HEK293 (cell line): ENCODE data around the gene CYB5R2.

Experiments
- CTCF ChIA-PET: fragments of 350-600 bp; formaldehyde crosslinking; extraction: SDS; loops from one replicate; lab custom pipeline; 2021; ENCODE audit warnings: antibody characterized with exemption; lab: Yijun Ruan, JAX
- POLR2A ChIA-PET: fragments of 300-600 bp; formaldehyde crosslinking; extraction: SDS; loops from one replicate; lab custom pipeline; 2020; ENCODE audit warnings: antibody characterized with exemption, inconsistent platforms; lab: Yijun Ruan, JAX
- H3K27ac ChIP-seq: fragments of 200-500 bp; sonication (Bioruptor generic); 2 replicates; pipeline ENCODE4 v1.5.1; 2014; ENCODE audit warnings: low read depth, low read length, control low read depth, inconsistent platforms; ENCODE audit errors: extremely low read depth
- H3K36me3 ChIP-seq, 2 experiments: fragments of 200-500 bp in 1 of 2; sonication (Bioruptor generic) in 1 of 2; 1 replicate in 1 of 2; 2 replicates in 1 of 2; pipeline ENCODE4 v1.5.1; 2014 to 2017; ENCODE audit warnings: inconsistent platforms in 2 of 2, low read length in 2 of 2; ENCODE audit not compliant: control insufficient read depth in 2 of 2, insufficient read depth in 1 of 2
- H3K4me1 ChIP-seq: fragments of 200-500 bp; sonication (Bioruptor generic); 2 replicates; pipeline ENCODE4 v1.5.1; 2014; ENCODE audit warnings: mild to moderate bottlenecking, low read length, inconsistent platforms; ENCODE audit not compliant: control insufficient read depth, insufficient read depth
- H3K4me3 ChIP-seq: 2 replicates; pipeline ENCODE4 v1.5.1; 2011; ENCODE audit warnings: low read depth, mild to moderate bottlenecking, control low read depth, low read length, moderate library complexity
- H3K9me3 ChIP-seq: fragments of 200-500 bp; sonication (Bioruptor generic); 2 replicates; pipeline ENCODE4 v1.5.1; 2014; ENCODE audit warnings: low read depth, low read length, inconsistent platforms; ENCODE audit not compliant: control insufficient read depth, insufficient read depth
- HOXC10 ChIP-seq: sonication (generic); formaldehyde crosslinking; IDR thresholded peaks from 2 replicates; pipeline ENCODE4 v1.8.1; 2023; ENCODE audit warnings: mild to moderate bottlenecking, missing genetic modification reagents
- HOXD13 ChIP-seq: sonication (generic); formaldehyde crosslinking; IDR thresholded peaks from 2 replicates; pipeline ENCODE4 v1.8.0; 2022; ENCODE audit warnings: missing genetic modification reagents, borderline replicate concordance
- KLF1 ChIP-seq: fragments of 450-650 bp; formaldehyde crosslinking; IDR thresholded peaks from 2 replicates; pipeline ENCODE4 v1.5.1; 2016; ENCODE audit warnings: missing biosample characterization, missing genetic modification characterization
- MZF1 ChIP-seq: fragments of 450-650 bp; formaldehyde crosslinking; IDR thresholded peaks from 2 replicates; pipeline ENCODE4 v1.5.1; 2017; ENCODE audit warnings: missing biosample characterization, missing genetic modification characterization, borderline replicate concordance
- SCRT2 ChIP-seq: fragments of 450-650 bp; formaldehyde crosslinking; IDR thresholded peaks from 2 replicates; pipeline ENCODE4 v1.5.1; 2016; ENCODE audit warnings: missing biosample characterization, missing genetic modification characterization
- ZBTB1 ChIP-seq: fragments of 450-650 bp; formaldehyde crosslinking; IDR thresholded peaks from 2 replicates; pipeline ENCODE4 v1.5.1; 2016; ENCODE audit warnings: missing biosample characterization, missing genetic modification characterization
- ZBTB17 ChIP-seq: fragments of 450-650 bp; formaldehyde crosslinking; IDR thresholded peaks from 2 replicates; pipeline ENCODE4 v1.5.1; 2016; ENCODE audit warnings: missing biosample characterization, missing genetic modification characterization
- ZBTB8A ChIP-seq: fragments of 450-650 bp; formaldehyde crosslinking; IDR thresholded peaks from 2 replicates; pipeline ENCODE4 v1.5.1; 2016; ENCODE audit warnings: missing biosample characterization, missing genetic modification characterization
- ZFP37 ChIP-seq: fragments of 450-650 bp; formaldehyde crosslinking; IDR thresholded peaks from 2 replicates; pipeline ENCODE4 v1.5.1; 2016; ENCODE audit warnings: missing biosample characterization, missing genetic modification characterization
- ZFP41 ChIP-seq: fragments of 450-650 bp; formaldehyde crosslinking; IDR thresholded peaks from 2 replicates; pipeline ENCODE4 v1.5.1; 2016; ENCODE audit warnings: missing biosample characterization, missing genetic modification characterization, borderline replicate concordance
- ZIC2 ChIP-seq: fragments of 450-650 bp; formaldehyde crosslinking; IDR thresholded peaks from 2 replicates; pipeline ENCODE4 v1.5.1; 2016; ENCODE audit warnings: missing biosample characterization, missing genetic modification characterization
- ZNF138 ChIP-seq: fragments of 450-650 bp; formaldehyde crosslinking; IDR thresholded peaks from 2 replicates; pipeline ENCODE4 v1.5.1; 2016; ENCODE audit warnings: missing biosample characterization, missing genetic modification characterization, borderline replicate concordance
- ZNF157 ChIP-seq: fragments of 450-650 bp; formaldehyde crosslinking; IDR thresholded peaks from 2 replicates; pipeline ENCODE4 v1.5.1; 2016; ENCODE audit warnings: missing biosample characterization, missing genetic modification characterization
- ZNF416 ChIP-seq: fragments of 450-650 bp; formaldehyde crosslinking; IDR thresholded peaks from 2 replicates; pipeline ENCODE4 v1.5.1; 2016; ENCODE audit warnings: missing biosample characterization, missing genetic modification characterization
- ZNF501 ChIP-seq: fragments of 450-650 bp; formaldehyde crosslinking; IDR thresholded peaks from 2 replicates; pipeline ENCODE4 v1.5.1; 2016; ENCODE audit warnings: missing biosample characterization, missing genetic modification characterization
- ZNF514 ChIP-seq: fragments of 450-650 bp; formaldehyde crosslinking; IDR thresholded peaks from 2 replicates; pipeline ENCODE4 v1.5.1; 2016; ENCODE audit warnings: missing biosample characterization, missing genetic modification characterization
- ZNF529 ChIP-seq: fragments of 450-650 bp; formaldehyde crosslinking; IDR thresholded peaks from 2 replicates; pipeline ENCODE4 v1.5.1; 2017; ENCODE audit warnings: missing genetic modification characterization, missing biosample characterization; ENCODE audit not compliant: insufficient replicate concordance
- ZNF544 ChIP-seq: fragments of 450-650 bp; formaldehyde crosslinking; IDR thresholded peaks from 2 replicates; pipeline ENCODE4 v1.5.0; 2017; ENCODE audit warnings: missing biosample characterization, missing genetic modification characterization
- ZNF548 ChIP-seq: fragments of 450-650 bp; formaldehyde crosslinking; IDR thresholded peaks from 2 replicates; pipeline ENCODE4 v1.5.1; 2016; ENCODE audit warnings: missing biosample characterization, missing genetic modification characterization
- ZNF629 ChIP-seq: fragments of 450-650 bp; formaldehyde crosslinking; IDR thresholded peaks from 2 replicates; pipeline ENCODE4 v1.5.1; 2017; ENCODE audit warnings: missing biosample characterization, missing genetic modification characterization
- ZNF654 ChIP-seq: fragments of 450-650 bp; formaldehyde crosslinking; IDR thresholded peaks from 2 replicates; pipeline ENCODE4 v1.5.1; 2016; ENCODE audit warnings: low read depth, missing biosample characterization, missing genetic modification characterization
- ZNF660 ChIP-seq: fragments of 450-650 bp; IDR thresholded peaks from 2 replicates; pipeline ENCODE4 v1.5.1; 2018; ENCODE audit warnings: missing biosample characterization, mild to moderate bottlenecking, missing genetic modification characterization
- ZNF677 ChIP-seq: fragments of 450-650 bp; IDR thresholded peaks from 2 replicates; pipeline ENCODE4 v1.5.0; 2018; ENCODE audit warnings: missing biosample characterization, mild to moderate bottlenecking, missing genetic modification characterization, moderate library complexity
- ZNF692 ChIP-seq: fragments of 450-650 bp; formaldehyde crosslinking; IDR thresholded peaks from 2 replicates; pipeline ENCODE4 v1.5.1; 2016; ENCODE audit warnings: missing biosample characterization, missing genetic modification characterization
- ZNF776 ChIP-seq: fragments of 450-650 bp; formaldehyde crosslinking; IDR thresholded peaks from 2 replicates; pipeline ENCODE4 v1.5.0; 2017; ENCODE audit warnings: missing biosample characterization, missing genetic modification characterization, borderline replicate concordance
- ZNF843 ChIP-seq: fragments of 450-650 bp; formaldehyde crosslinking; IDR thresholded peaks from 2 replicates; pipeline ENCODE4 v1.5.1; 2016; ENCODE audit warnings: missing biosample characterization, missing genetic modification characterization

Gene CYB5R2

GRCh38 chr11:7690648-7691047 lies 17.3 kb upstream of the CYB5R2 start (continued):
- peak; percentile 53 for TF ChIP-seq ZNF692 (tag by site-specific recombination)
- TF ChIP-seq ZNF501 (tag by site-specific recombination): 0 out of 2 replicates have a peak, but pooled peaks have one; percentile 27
- peak; percentile 95 for TF ChIP-seq HOXD13 (CRISPR knock-in tag)
- TF ChIP-seq ZNF660 (tag by site-specific recombination): peak; percentile 63; the same call in 1 of the 2 replicates
- peak; percentile 69 for TF ChIP-seq ZNF629
- TF ChIP-seq ZNF677: no peak

- Histone ChIP-seq H3K27ac (no peak overlapping the region), H3K9me3 (no peaks in the 10 kb centered on the region), H3K36me3 (no peaks in the 10 kb centered on the region), H3K4me3 (no peak overlapping the region), H3K4me1 (no peaks in the 10 kb centered on the region; the same call in none of the 2 replicates)
- ChIA-PET POLR2A (no interaction called here), CTCF (interaction anchor here (0.7 to 5.7 kb wide), 6 partner anchors 23 to 1252 kb away, joined by 3 to 36 read pairs (median 12); no protein-coding TSS in a partner anchor)
- TF ChIP-seq MZF1 (tag by site-specific recombination) (no peak), ZNF548 (tag by site-specific recombination) (peak; percentile 72), ZNF514 (tag by site-specific recombination) (no peak), ZNF776 (tag by site-specific recombination) (no peak), ZNF138 (tag by site-specific recombination) (no peak), KLF1 (no peak), ZNF157 (tag by site-specific recombination) (peak; percentile 89), ZBTB17 (no peak), ZFP37 (tag by site-specific recombination) (no peak), ZBTB8A (no peak), ZFP41 (tag by site-specific recombination) (no peak), ZBTB1 (tag by site-specific recombination) (no peak), HOXC10 (CRISPR knock-in tag) (no peak), ZNF416 (tag by site-specific recombination) (no peak), ZNF843 (tag by site-specific recombination) (no peak)
Observed at GRCh38 chr11:7689239-7689638, 15.9 kb upstream of the CYB5R2 start.

- no peaks in the 10 kb centered on the region for H3K9me3 ChIP-seq
- TF ChIP-seq ZNF544 (tag by site-specific recombination) (no peak), ZNF529 (tag by site-specific recombination) (no peak), ZIC2 (tag by site-specific recombination) (no peak), ZNF654 (peak; percentile 45), SCRT2 (no peak)
- H3K27ac ChIP-seq: no peak overlapping the region
- no peaks in the 10 kb centered on the region; the same call in none of the 2 replicates for H3K4me1 ChIP-seq
- ChIA-PET POLR2A (no interaction called here), CTCF (interaction anchor here (0.8 to 5.7 kb wide), 7 partner anchors 9 to 590 kb away, joined by 3 to 36 read pairs (median 5); no protein-coding TSS in a partner anchor)
- no peak overlapping the region for H3K4me3 ChIP-seq
- no peaks in the 10 kb centered on the region for H3K36me3 ChIP-seq
Observed at GRCh38 chr11:7688238-7688826, 15.0 kb upstream of the CYB5R2 start.
